RKO (cell line): ENCODE measurements around the gene CEBPG.

Experiments
- DNase-seq: peaks from one replicate; pipeline ENCODE4 v3.0.0-alpha.2; 2016; ENCODE audit warnings: low spot score

Gene CEBPG

GRCh38 chr19:33407140-33407551, 33.6 kb downstream of the CEBPG start:
- no peak for DNase-seq

- no peak for DNase-seq
Observed at GRCh38 chr19:33407716-33408115, 34.2 kb downstream of the CEBPG start.

DNA sequence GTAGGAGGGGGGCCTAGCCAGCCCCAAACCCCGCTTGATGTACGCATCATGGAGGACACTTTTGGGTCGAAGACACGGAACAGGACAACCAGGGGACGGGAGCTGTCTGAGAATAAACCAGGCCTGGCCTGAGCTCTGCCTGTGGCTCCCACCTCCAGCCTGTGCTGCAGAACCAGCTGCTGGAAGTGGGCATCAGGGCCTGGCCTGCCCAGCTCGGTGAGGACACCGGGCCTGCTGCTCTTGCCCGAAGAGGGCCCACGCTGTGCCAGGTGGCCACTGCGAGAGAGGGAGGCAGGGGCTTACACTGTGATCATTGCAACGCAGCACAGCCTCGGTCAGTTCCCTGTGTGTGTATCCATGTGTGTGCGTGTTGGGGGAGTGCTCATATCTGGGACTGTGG, 34.6 kb downstream of the CEBPG start:
- no peak for DNase-seq

- DNase-seq = no peak
Observed at GRCh38 chr19:33408538-33409434, 35.3 kb downstream of the CEBPG start.

GRCh38 chr19:33409906-33410685, 36.6 kb downstream of the CEBPG start:
- no peak for DNase-seq

DNA sequence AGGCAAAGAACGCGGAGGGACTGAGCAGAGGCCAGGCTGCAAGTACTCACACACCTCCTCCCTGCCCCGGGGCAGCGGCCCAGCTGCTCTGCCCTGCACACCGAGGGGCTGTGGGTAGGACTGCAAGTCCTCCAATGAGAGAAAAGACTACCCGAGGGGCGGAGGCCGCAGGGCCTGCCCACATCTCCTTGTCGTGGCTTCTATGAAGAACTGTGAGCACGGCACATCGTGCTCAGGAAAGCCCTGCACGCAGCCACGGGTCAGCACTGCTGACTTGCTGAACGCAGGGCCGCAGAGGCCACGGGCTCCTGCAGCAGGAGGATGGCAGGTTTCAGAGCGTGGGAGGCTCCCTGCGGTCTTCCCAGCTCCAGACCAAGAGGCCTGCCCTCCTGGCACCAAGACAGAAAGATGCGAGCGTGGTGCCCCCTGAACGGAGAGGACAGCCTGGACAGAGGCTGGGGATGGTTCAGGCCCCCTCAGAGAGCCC, 37.4 kb downstream of the CEBPG start:
- DNase-seq = no peak

- DNase-seq = no peak
Observed at GRCh38 chr19:33411621-33412180, 38.2 kb downstream of the CEBPG start.

- DNase-seq = no peak
Observed at GRCh38 chr19:33412601-33413425, 39.3 kb downstream of the CEBPG start.

DNA sequence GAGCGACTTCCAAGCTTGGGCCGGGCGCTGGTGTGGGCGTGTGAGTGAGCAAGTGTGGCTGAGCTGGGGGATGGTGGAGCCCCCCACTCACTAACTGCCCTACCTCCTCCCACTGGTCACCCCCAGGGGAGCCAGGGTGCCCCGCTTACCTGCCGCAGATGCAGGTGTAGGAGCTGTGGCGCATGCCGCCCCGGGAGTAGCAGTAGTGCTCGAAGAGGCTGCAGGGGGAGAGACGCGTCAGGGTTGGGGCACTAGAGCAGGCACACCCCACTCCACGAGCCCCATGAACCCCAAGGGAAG, 39.9 kb downstream of the CEBPG start:
- DNase-seq = no peak

GRCh38 chr19:33413868-33414666, 40.6 kb downstream of the CEBPG start:
- no peak for DNase-seq

DNA sequence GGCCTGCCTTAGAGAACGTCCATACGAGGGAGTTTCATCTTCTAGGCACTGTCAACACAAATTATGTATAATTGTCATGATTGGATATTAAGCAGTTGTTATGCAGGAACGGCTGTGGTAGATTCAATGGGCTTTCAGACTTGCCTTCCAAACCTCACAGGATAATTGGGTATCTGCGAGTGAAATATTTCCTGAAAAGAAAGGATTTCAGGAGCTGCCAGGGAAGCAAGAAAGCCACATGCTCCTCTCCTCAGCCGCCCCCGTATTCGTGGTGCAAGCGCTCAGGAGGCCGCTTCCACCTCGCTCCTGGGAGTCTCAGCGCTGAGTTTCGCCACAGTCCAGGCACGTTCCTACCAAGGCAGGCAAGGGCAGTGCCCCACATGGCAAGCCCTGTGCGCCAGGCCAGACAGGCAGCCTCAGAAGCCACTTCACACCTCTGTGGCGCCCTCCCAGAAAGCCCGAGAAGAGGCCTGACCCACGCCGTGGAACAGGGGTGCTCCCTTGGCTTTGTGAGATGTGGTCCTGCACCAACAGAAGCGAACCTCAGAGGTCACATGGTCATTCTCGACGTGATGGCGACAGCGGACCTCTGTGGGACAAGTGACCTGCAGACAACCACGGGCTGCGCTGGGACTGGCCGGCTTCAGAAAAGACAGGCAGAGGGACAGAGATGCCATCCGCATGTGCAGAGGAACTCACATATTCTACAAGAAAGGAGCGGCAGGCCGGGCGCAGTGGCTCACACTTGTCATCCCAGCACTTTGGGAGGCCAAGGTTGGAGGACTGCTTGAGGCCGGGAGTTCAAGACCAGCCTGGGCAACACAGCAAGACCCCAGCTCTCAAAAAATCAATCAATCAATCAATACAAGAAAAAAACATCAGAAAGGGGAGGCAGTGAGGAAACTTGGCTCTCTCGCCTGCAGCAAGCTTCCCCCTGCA, 41.4 kb downstream of the CEBPG start:
- DNase-seq = no peak

DNA sequence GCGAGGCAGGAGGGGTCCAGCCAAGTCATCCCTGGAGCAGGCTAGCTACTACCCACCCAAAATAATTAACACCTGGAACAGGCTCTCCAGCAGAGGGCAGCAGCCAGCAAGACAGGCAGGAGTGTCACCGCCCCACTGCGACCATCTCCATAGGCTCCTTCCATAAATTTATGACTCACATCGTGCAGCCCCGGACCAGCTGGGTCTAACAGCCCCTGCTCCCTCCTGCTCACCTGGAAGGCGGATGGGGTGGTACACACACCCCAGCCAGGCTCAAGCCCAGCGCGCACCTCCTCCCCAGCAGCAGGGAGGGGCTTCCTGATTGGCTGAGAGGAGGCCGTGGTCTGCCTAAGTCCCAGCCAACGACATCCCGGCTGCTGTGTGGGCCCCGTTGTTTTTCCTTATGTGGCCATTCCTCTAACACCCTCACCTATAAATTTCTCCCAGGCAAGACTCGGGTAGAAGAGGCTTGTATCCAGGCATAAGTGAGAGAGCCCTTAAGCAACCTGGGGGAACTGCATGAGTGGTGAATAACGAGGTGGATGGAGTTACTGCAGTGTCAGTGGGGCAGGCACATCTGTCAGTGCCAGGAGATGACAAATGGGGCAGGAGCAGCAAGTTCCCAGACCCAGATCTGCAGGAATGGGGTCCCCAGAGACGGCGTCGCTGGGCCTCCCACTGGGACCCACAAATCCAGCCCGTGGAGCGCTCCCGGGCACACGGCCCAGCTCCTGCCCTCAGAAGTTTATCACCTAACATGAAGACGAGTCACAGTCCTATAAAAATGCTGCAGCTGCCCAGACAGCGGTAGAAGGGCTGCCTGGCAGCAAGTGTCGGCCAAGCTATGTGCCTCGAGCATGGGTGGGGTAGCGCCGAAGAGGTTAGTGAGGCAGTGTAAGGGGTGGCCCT, 43.1 kb downstream of the CEBPG start:
- peak; percentile 66 for DNase-seq

DNA sequence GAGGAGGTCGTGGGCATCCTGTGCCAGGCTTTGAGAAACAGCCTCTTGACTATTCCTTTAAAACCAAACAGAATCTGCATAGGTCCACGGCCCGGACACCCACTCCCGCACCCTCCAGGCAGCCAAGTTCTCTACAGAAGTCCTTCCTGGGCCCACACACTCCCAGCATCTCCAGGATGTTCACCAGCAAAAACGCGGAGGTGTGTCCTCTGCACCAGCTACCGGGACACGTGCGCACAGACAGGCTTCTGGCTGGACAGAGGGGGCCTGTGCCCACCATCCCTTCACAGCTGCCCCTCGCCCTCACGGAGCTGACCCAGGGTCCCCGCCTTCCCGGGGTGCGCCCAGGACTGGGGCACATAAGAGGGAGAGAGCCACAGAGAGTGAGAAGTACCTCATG, 44.2 kb downstream of the CEBPG start:
- DNase-seq = no peak

- no peak for DNase-seq
Observed at GRCh38 chr19:33418461-33418860, 45.0 kb downstream of the CEBPG start.

DNA sequence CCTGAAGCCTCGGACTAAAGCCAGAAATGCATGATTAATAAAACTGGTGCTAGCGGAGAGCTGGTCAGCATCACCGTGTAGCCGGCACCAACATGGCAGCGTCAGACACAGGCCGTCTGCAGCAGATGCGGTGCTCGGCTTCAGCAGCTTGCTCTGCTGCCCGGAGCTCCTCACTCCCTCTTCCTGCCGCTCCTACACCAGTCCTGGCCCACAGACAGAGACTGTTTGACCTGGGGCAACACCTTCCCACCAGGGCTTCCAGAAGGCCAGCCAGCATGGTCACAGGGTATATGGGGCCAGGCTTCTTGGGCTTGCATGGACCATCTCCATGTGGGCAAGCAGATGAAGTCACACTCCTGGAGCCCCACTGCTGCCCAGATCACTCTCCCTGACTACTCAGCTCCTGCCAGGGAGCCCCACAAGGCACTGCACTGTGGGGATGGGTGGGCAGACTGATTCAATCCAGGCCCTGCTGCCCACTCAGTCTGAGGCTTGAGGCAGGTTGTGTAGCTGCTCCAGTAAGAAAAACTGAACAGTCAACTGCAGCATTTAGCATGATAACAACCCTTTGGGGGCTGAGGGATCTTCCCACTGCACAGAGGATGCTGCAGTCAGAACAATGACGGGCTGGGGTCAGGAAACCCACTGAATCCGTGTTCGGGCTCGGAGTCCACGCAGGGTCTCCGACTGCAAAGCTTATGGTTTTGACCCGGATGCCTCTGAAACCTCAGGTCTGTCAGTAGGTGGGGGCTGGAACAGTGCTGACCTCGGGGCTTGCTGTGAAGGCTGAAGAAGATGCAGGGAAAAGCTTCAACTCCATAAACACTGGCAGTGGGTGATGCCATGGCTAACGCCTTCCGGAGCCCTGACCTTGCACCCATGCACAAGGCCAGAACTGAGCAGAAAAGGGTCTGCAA, 45.6 kb downstream of the CEBPG start:
- DNase-seq = no peak

GRCh38 chr19:33419788-33420130, 46.2 kb downstream of the CEBPG start:
- no peak for DNase-seq

- DNase-seq = no peak
Observed at GRCh38 chr19:33420821-33421220, 47.3 kb downstream of the CEBPG start.

DNA sequence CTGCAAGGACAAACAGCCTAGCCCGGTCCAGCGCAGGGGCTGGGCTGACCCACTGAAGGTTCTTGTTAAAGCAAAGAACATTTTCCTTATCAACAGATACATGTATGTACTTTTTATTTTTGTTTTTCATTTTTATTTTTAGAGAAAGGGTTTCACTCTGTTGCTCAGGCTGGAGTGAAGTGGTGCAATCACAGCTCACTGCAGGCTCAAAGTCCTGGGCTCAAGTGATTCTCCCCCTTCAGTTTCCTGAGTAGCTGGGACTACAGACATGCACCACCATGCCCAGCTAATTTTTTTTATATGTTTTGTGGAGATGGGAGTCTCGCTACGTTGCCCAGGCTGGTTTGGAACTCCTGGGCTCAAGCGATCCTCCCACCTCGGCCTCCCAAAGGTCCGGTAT, 47.9 kb downstream of the CEBPG start:
- DNase-seq = no peak
